Left lobe of liver (tissue), 2 donors: ENCODE measurements around the gene GPX8. TPM values are rescaled to one million over a fixed set of nuclear protein-coding genes. Genes with fewer than 3 reads are reported as not detected.

Source experiments
- ATAC-seq: fragments of 200-7000 bp; cut with Tn5 transposase; one replicate; pipeline ENCODE4 v1.9.1; 2020; ENCODE audit warnings: mild to moderate bottlenecking, moderate library complexity
- DNase-seq: peaks from one replicate; pipeline ENCODE4 v3.0.0-alpha.2; 2020; ENCODE audit warnings: low spot score
- total RNA-seq: library from RNA; stranded (reverse); gene quantifications from one replicate; pipeline ENCODE4 v1.2.1, GENCODE V29; 2021
- donor health status: DM: no; HTN: no; CAD: no; lungs with moderate emphysema.
- donor health status: DM: no; HTN: yes; CAD: no.

Gene GPX8
- total RNA-seq, 1 donor from 2014 or later, result 0.86 TPM

- ATAC-seq, result peak; percentile 78
Observed at GRCh38 chr5:55172051-55172899, 12.3 kb downstream of the GPX8 start.

GRCh38 chr5:55172937-55173686, 13.1 kb downstream of the GPX8 start, which contains the start of gene CDC20B:
Gene CDC20B, minus strand, starts transcription at chr5:55173177. Its CDS starts 177 bp downstream, at chr5:55173000.
- ATAC-seq, result peak; percentile 90
- peak; percentile 69 for DNase-seq

More at GRCh38 chr5:55172051-55172899, 12.3 kb downstream of the GPX8 start:
- DNase-seq, result peak; percentile 61

DNA sequence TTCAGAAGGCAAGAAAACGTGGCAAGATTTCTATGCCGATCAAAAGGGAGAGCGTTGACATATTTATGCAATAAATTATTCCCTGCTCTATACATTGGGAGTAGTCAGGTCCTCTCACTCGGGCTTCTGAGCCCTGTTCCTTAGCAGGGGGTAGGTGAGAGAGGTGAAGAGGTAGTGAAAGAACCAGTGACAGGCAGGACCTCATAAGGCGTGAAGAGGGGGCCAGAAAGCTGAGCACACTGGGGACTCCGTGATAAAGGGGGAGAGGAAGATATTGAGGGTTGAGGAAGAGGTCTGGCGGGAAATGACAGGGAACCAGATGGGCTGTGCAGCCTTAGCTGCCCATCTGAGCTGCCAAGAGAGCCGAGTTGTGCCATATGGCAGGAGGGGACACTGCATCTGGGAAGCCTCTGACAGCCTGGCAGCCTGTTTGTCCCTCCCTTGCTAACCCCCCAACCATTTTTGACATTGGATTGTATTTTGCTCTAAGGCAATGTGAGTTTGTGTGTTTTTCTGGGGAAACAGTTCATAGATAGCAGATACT, 13.8 kb downstream of the GPX8 start:
- ATAC-seq, result no peak
- no peak for DNase-seq

DNA sequence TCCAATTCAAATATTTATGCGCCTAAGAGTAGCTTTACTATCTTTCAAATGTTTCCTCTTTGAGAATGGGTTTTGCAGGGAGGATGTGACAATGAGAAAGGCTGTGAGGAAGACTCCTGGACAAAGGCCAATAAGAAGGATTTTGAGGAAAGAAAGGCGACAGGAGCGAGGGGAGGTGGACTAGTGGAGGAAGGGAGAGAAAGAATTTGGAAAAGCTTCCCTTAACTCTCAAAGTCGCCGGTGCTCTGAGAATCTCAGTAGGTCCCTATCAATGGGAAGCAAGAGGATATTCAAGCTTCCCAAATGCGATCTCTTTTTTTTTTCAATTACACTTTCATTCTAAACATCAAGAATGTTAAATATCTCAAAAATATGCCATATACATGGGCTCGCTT, 15.8 kb downstream of the GPX8 start:
- DNase-seq (no peak), ATAC-seq (no peak)

- ATAC-seq (peak; percentile 78), DNase-seq (peak; percentile 62)
Observed at GRCh38 chr5:55176176-55176818, 16.3 kb downstream of the GPX8 start.

GRCh38 chr5:55177078-55177477, 17.1 kb downstream of the GPX8 start:
- no peak for DNase-seq
- no peak for ATAC-seq

GRCh38 chr5:55180016-55180415, 20.0 kb downstream of the GPX8 start:
- ATAC-seq, result no peak
- no peak for DNase-seq

- DNase-seq, result no peak
- peak; percentile 49 for ATAC-seq
Observed at GRCh38 chr5:55187370-55187769, 27.4 kb downstream of the GPX8 start.

- no peak for ATAC-seq
- DNase-seq, result no peak
Observed at GRCh38 chr5:55188656-55189540, 28.9 kb downstream of the GPX8 start.

DNA sequence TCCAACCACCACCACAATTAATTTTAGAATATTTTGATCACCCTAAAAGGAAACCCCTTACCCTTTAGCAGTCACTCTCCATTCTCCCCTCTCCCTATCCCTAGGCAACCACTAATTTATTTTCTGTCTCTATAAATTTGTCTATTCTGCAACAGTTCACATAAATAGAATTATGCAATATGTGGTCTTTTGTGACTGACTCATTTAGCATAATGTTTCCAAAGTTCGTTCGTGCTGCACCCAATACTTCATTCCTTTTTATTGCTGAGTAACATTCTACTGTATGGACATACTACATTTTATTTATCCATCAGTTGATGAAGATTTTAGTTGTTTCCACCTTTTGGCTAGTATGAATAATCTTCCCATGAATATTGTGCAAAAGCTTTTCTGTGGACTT, 31.2 kb downstream of the GPX8 start:
- no peak for ATAC-seq
- DNase-seq, result no peak

DNA sequence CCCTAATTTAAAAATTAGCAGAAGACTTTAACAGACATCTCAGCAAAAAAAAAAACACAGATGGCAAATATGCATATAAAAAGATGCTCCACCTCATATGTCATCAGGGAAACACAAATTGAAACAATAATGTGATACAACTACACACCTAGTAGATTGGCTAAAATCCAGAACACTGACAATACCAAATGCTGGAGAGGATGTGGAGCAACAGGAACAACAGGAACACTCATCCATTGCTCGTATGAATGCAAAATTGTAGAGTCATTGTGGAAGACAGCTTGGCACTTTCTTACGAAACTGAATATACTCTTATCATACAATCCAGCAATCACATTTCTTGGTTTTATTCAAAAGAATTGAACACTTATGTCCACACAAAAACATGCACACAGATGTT, 45.0 kb downstream of the GPX8 start:
- DNase-seq, result no peak
- no peak for ATAC-seq

DNA sequence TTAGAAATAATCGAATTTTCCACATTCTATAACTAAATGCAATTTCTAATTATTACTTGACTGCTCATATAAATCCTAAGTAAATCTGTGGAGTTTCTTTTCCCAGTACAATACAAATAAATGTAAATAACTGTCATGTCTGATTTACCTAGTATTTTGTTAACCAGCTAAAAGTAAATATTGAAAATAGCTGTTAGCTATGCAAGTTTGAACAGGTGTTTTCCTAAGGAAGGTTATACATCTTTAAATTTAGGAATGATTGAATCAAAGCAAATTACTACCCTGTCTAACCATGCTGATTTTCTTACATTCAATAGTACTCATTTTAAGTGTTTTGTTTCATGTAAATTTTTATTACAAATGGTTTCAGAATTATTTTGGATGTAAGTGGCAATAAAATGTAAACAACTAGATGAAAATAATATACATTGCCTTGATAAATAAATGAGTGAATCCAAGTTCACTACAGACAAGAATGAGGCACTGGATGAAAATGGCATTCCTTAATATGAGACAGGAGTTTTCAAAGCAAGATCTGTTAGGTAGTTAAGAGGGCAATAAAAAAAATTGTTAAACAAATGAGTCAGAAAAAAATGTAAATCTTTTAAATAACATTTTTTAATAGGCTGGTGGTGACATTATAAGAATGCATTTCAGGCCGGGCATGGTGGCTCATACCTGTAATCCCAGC, 51.4 kb downstream of the GPX8 start:
- ATAC-seq (no peak), DNase-seq (no peak)

Other genes starting within 250 kb of the GPX8 start
- not detected for gene ESM1, start 174.6 kb upstream of the GPX8 start, total RNA-seq
- 0.15 TPM for gene GZMK, start 135.9 kb upstream of the GPX8 start, total RNA-seq
- gene GZMA, start 57.5 kb upstream of the GPX8 start, total RNA-seq, result not detected
- not detected for gene CDC20B, start 13.0 kb downstream of the GPX8 start, total RNA-seq
- gene MCIDAS, start 67.1 kb downstream of the GPX8 start, total RNA-seq, result not detected
- gene CCNO, start 73.4 kb downstream of the GPX8 start, total RNA-seq, result not detected
- gene DHX29, start 147.5 kb downstream of the GPX8 start, total RNA-seq, result 11.0 TPM
- 21.1 TPM for gene MTREX, start 147.8 kb downstream of the GPX8 start, total RNA-seq